Activated naive CD8-positive, alpha-beta T cell treated with anti-CD3 and anti-CD28 coated beads for 36 hours (primary cell): Measurements from ENCODE around the gene EYS. TPM values are rescaled to one million over a fixed set of nuclear protein-coding genes. Genes with fewer than 3 reads are reported as not detected.

ENCODE experiments used
- DNase-seq: peaks from one replicate; pipeline ENCODE4 v3.0.0; 2021
- H3K27ac Mint-ChIP-seq: one replicate; pipeline ENCODE4 v1.8.0; 2022; ENCODE audit warnings: mild to moderate bottlenecking, moderate library complexity, mixed read lengths
- H3K27me3 Mint-ChIP-seq: one replicate; pipeline ENCODE4 v1.8.0; 2022; ENCODE audit warnings: mild to moderate bottlenecking, mixed read lengths
- H3K36me3 Mint-ChIP-seq: one replicate; pipeline ENCODE4 v1.8.0; 2021; ENCODE audit warnings: mild to moderate bottlenecking, mixed read lengths
- H3K4me1 Mint-ChIP-seq: one replicate; pipeline ENCODE4 v1.8.0; 2021; ENCODE audit warnings: mixed read lengths
- H3K4me3 Mint-ChIP-seq: one replicate; pipeline ENCODE4 v1.8.0; 2022; ENCODE audit warnings: mild to moderate bottlenecking, moderate library complexity, mixed read lengths
- H3K9me3 Mint-ChIP-seq: one replicate; pipeline ENCODE4 v1.8.0; 2022; ENCODE audit warnings: mixed read lengths
- total RNA-seq, 2 experiments: library from RNA; stranded (reverse); gene quantifications; one replicate each; pipeline ENCODE4 v1.2.3, GENCODE V29; 2021

The EYS gene
- total RNA-seq, 2 experiments from 2014 or later = not detected

DNA sequence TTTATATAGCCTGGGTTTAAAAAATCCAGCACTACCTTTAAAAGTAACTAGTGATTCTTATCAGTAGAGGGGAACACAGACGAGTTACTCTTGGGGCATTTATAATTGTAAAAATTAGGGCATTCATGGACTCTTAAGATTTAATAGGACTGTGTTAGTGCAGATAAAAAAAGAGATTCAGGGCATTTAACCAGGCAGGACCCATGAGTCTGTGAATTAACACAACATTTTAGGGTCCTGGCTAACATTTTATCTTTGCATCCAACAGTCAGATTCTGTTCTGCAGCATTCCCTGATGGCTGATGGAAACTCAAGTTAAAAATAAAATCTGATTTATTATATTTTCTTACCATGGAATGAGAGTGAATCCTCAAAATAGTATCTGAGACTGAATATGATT lies 1297.1 kb downstream of the EYS start:
- Mint-ChIP-seq H3K4me3 (no peak overlapping the region), H3K27me3 (no peaks in the 10 kb centered on the region), H3K9me3 (peaks cover 10% of the 10 kb centered on the region), H3K27ac (no peak overlapping the region), H3K4me1 (no peaks in the 10 kb centered on the region), H3K36me3 (no peaks in the 10 kb centered on the region)
- no peak for DNase-seq

DNA sequence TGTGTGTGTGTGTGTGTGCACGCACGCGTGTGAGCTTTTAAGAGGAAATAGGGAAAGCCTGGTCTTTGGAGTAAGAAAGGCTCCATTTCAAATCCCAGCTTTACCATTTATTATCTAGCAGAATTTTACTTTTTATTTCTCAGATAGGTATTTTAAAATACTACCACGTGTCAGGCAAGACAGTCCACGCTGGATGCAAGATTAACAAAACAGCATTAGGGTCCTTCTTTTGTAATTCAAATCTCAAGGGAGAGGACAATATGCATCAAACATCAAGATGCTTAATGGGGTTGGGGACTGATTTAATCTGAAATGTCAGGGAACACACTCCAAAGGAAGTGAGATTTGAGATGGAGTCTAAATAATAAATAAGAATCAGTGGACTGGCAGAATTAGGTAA lies 1302.6 kb downstream of the EYS start:
- Mint-ChIP-seq H3K27ac (no peak overlapping the region), H3K36me3 (no peaks in the 10 kb centered on the region), H3K4me1 (no peaks in the 10 kb centered on the region), H3K4me3 (no peak overlapping the region), H3K27me3 (no peaks in the 10 kb centered on the region), H3K9me3 (peaks cover 9% of the 10 kb centered on the region)
- no peak for DNase-seq

GRCh38 chr6:64383277-64383676 lies 1323.7 kb downstream of the EYS start:
- H3K27ac Mint-ChIP-seq = no peak overlapping the region
- DNase-seq = no peak
- no peaks in the 10 kb centered on the region for H3K4me1 Mint-ChIP-seq
- H3K9me3 Mint-ChIP-seq = no peaks in the 10 kb centered on the region
- no peaks in the 10 kb centered on the region for H3K27me3 Mint-ChIP-seq
- no peaks in the 10 kb centered on the region for H3K36me3 Mint-ChIP-seq
- no peak overlapping the region for H3K4me3 Mint-ChIP-seq

DNA sequence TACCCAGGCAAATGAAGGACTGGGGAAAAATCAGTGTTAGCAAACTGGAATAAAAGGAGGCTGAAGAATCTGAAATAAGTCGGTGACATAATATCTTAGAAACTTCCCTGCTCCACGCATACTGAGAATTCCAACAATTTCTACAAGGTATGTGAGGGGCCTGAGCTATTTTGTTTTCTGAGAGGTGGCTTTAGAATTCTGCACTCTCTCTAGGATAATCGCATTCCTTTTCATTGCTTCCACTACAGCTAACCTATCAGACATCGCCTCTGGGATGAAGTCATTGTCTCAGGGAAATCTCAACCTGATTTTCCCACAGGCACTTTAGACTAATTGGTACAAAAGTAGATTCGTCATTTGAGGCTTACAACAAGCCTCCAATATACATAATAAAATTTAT lies 1330.6 kb downstream of the EYS start:
- H3K27me3 Mint-ChIP-seq = no peaks in the 10 kb centered on the region
- H3K36me3 Mint-ChIP-seq = no peaks in the 10 kb centered on the region
- peaks cover 10% of the 10 kb centered on the region for H3K9me3 Mint-ChIP-seq
- no peak overlapping the region for H3K4me3 Mint-ChIP-seq
- DNase-seq = no peak
- H3K27ac Mint-ChIP-seq = no peak overlapping the region
- no peaks in the 10 kb centered on the region for H3K4me1 Mint-ChIP-seq

DNA sequence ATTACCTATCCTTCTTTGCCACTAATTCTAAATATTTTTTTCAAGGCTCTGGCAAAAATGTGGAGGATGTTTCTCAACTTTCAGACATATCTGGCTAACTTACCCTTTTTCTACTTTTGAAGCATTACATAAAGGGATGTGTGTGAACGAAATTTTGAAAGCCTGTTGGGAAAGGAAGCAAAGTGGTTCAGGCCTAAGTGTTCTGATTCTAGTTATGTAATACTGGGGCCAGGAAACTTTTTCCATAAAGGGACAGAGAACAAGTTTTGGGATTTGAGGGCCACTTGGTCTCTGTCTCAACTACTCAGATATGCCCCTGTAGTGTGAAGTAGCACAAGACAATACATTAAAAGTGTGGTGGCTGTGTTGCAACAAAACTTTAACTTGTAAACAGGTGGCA lies 1349.6 kb downstream of the EYS start:
- Mint-ChIP-seq H3K36me3 (no peaks in the 10 kb centered on the region), H3K4me1 (no peaks in the 10 kb centered on the region), H3K27me3 (no peaks in the 10 kb centered on the region), H3K4me3 (no peak overlapping the region), H3K27ac (no peak overlapping the region), H3K9me3 (peaks cover 2% of the 10 kb centered on the region)
- DNase-seq = no peak

DNA sequence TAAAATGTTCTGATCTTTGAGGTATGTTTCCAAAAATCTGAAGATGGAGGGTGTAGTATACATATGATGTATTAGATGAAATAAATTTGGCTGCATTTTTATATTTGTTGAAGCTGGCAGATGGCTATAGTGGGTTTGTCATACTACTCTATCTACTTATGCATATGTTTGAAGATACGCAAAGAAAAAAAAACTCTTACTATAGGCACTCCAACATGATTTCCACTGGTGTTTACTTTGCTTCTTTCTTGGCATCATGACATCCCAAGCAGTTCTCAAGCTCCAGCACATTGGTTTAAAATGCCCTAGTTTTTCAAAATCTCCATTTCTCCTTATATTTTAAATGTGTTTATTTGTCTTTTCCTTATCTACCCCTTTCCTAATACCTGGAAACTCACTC lies 1359.6 kb downstream of the EYS start:
- no peaks in the 10 kb centered on the region for H3K27me3 Mint-ChIP-seq
- H3K4me3 Mint-ChIP-seq = no peak overlapping the region
- no peaks in the 10 kb centered on the region for H3K36me3 Mint-ChIP-seq
- H3K4me1 Mint-ChIP-seq = no peaks in the 10 kb centered on the region
- no peak overlapping the region for H3K27ac Mint-ChIP-seq
- no peak for DNase-seq
- peaks cover 4% of the 10 kb centered on the region for H3K9me3 Mint-ChIP-seq

- Mint-ChIP-seq H3K36me3 (no peaks in the 10 kb centered on the region), H3K27me3 (no peaks in the 10 kb centered on the region), H3K27ac (no peak overlapping the region), H3K9me3 (peaks cover 8% of the 10 kb centered on the region), H3K4me1 (no peaks in the 10 kb centered on the region), H3K4me3 (no peak overlapping the region)
- no peak for DNase-seq
Observed at GRCh38 chr6:64335195-64335594, 1371.8 kb downstream of the EYS start.

DNA sequence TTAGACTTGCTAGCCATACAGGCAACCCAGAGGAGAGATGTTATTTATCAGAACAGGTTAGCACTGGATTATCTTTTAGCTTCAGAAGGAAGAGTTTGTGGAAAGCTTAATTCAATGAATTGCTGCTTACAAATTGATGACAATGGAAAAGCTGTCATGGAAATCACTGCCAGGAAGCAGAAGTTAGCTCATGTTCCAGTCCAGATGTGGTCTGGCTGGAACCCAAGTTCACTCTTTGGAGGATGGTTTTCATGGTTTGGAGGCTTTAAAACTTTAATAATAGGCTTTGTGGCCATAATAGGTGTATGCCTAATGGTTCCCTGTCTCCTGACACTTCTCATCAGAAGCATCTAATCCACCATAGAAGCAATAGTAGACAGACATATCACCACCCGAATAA lies 1372.4 kb downstream of the EYS start:
- no peaks in the 10 kb centered on the region for H3K36me3 Mint-ChIP-seq
- no peak for DNase-seq
- H3K9me3 Mint-ChIP-seq = peaks cover 7% of the 10 kb centered on the region
- H3K4me3 Mint-ChIP-seq = no peak overlapping the region
- H3K27me3 Mint-ChIP-seq = no peaks in the 10 kb centered on the region
- no peak overlapping the region for H3K27ac Mint-ChIP-seq
- no peaks in the 10 kb centered on the region for H3K4me1 Mint-ChIP-seq

- DNase-seq = peak; percentile 24
- peaks cover 2% of the 10 kb centered on the region for H3K9me3 Mint-ChIP-seq
- no peak overlapping the region for H3K27ac Mint-ChIP-seq
- H3K4me3 Mint-ChIP-seq = no peak overlapping the region
- H3K4me1 Mint-ChIP-seq = no peaks in the 10 kb centered on the region
- H3K27me3 Mint-ChIP-seq = no peaks in the 10 kb centered on the region
- H3K36me3 Mint-ChIP-seq = no peaks in the 10 kb centered on the region
Observed at GRCh38 chr6:64330694-64331307, 1376.2 kb downstream of the EYS start.

GRCh38 chr6:64326939-64327338 lies 1380.1 kb downstream of the EYS start:
- no peaks in the 10 kb centered on the region for H3K4me1 Mint-ChIP-seq
- no peaks in the 10 kb centered on the region for H3K27me3 Mint-ChIP-seq
- DNase-seq = no peak
- peaks cover 2% of the 10 kb centered on the region for H3K9me3 Mint-ChIP-seq
- H3K36me3 Mint-ChIP-seq = no peaks in the 10 kb centered on the region
- no peak overlapping the region for H3K4me3 Mint-ChIP-seq
- no peak overlapping the region for H3K27ac Mint-ChIP-seq

- Mint-ChIP-seq H3K4me3 (no peak overlapping the region), H3K27ac (no peak overlapping the region), H3K27me3 (no peaks in the 10 kb centered on the region), H3K4me1 (no peaks in the 10 kb centered on the region), H3K36me3 (no peaks in the 10 kb centered on the region), H3K9me3 (peaks cover 2% of the 10 kb centered on the region)
- DNase-seq = no peak
Observed at GRCh38 chr6:64325093-64325492, 1381.9 kb downstream of the EYS start.

DNA sequence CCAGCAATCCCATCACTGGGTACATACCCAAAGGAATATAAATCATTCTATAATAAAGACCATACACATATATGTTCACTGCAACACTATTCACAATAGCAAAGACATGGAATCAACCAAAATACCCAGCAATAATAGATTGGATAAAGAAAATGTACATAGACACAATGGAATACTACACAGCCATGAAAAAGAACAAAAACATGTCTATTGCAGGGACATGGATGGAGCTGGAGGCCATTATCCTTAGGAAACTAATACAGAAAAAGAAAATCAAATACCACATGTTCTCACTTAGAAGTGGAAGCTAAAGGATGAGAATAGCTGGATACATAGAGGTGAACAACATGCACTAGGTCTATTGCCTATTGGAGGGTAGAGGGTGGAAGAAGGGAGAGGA lies 1396.8 kb downstream of the EYS start:
- no peak overlapping the region for H3K27ac Mint-ChIP-seq
- peaks cover 15% of the 10 kb centered on the region for H3K9me3 Mint-ChIP-seq
- no peak overlapping the region for H3K4me3 Mint-ChIP-seq
- H3K27me3 Mint-ChIP-seq = no peaks in the 10 kb centered on the region
- H3K36me3 Mint-ChIP-seq = no peaks in the 10 kb centered on the region
- H3K4me1 Mint-ChIP-seq = no peaks in the 10 kb centered on the region
- no peak for DNase-seq

DNA sequence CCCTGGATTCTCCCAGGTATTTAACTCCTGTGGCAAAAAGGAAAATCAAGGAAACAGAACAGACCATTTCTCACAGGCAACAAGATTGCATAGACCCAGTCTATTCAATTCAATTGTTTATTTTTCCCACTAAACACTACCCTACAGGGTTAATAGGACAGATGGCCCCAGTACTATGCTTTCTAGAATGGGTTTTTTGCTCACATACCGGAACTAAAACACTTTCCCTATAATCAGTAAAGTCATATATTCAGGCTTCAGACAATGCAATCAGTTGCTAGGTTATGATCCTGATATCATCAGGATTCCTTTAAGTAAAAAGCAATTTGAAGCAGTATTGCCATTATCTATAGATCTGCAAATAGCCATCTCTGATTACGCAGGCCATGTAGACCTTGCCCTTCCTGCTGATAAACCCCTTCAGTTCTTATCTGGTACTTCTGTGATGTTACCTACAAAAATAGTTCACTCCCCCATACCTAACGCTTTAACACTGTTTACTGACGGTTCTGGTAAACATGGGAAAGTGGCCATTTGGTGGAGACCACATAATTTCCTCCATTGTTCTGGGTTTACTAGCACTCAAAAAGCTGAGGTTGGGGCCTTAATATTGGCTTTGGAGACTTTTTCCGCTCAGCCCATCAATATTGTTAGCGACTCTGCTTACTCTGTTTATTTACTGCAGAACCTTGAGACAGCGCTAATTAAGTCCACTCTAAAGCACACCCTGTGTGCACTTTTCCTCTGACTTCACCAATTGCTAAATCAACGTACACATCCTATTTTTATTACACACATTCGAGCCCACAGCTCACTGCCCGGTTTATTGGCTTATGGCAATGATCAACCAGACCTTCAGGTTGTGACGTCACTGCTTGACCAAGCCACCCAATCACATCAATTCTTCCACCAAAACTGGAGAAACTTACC lies 1405.5 kb downstream of the EYS start:
- H3K36me3 Mint-ChIP-seq = no peaks in the 10 kb centered on the region
- H3K27me3 Mint-ChIP-seq = no peaks in the 10 kb centered on the region
- DNase-seq = no peak
- peaks cover 8% of the 10 kb centered on the region for H3K9me3 Mint-ChIP-seq
- H3K27ac Mint-ChIP-seq = no peak overlapping the region
- no peaks in the 10 kb centered on the region for H3K4me1 Mint-ChIP-seq
- no peak overlapping the region for H3K4me3 Mint-ChIP-seq

GRCh38 chr6:64299176-64299575 lies 1407.8 kb downstream of the EYS start:
- Mint-ChIP-seq H3K36me3 (no peaks in the 10 kb centered on the region), H3K4me3 (no peak overlapping the region), H3K27me3 (no peaks in the 10 kb centered on the region), H3K9me3 (peaks cover 7% of the 10 kb centered on the region), H3K4me1 (no peaks in the 10 kb centered on the region), H3K27ac (no peak overlapping the region)
- no peak for DNase-seq

DNA sequence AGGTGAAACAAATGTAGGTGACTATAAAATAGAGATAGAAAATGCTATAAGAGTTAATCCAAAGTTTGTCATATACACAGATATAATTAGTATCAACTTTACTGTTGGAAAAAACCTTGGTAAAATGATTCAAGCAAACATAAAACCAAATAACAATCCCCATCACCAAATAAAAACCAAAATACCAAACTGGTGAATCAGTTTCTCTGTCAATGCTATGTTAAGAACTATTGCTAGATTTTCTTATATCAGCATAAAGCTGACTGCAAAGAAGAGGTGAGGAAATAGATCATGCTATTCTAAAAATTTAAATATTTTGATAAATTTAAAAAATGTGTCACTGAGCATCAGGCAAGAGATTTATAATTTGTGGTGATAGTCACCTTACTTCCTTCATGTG lies 1413.0 kb downstream of the EYS start:
- H3K4me3 Mint-ChIP-seq = no peak overlapping the region
- DNase-seq = no peak
- no peak overlapping the region for H3K27ac Mint-ChIP-seq
- H3K4me1 Mint-ChIP-seq = no peaks in the 10 kb centered on the region
- H3K9me3 Mint-ChIP-seq = peaks cover 1% of the 10 kb centered on the region
- H3K27me3 Mint-ChIP-seq = no peaks in the 10 kb centered on the region
- H3K36me3 Mint-ChIP-seq = no peaks in the 10 kb centered on the region

DNA sequence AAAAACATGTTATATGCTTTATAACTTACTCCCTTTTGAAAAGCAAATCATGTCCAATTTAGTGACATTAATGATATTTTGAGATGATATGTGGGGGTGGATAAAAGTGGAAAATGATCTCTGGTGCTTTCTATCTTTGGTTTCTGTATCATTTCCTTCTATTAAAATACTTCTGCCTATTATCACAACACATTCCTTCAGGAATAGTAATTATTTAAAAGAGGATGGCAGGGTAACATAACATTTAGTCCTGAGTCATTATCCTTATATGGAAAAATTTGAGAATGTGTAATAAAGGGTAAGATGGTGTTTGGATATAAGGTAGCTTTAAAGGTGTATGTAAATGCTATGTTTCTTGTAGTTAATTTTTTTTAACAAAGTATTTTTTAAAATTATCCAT lies 1413.7 kb downstream of the EYS start:
- H3K27ac Mint-ChIP-seq = no peak overlapping the region
- no peaks in the 10 kb centered on the region for H3K27me3 Mint-ChIP-seq
- no peaks in the 10 kb centered on the region for H3K4me1 Mint-ChIP-seq
- no peak for DNase-seq
- H3K4me3 Mint-ChIP-seq = no peak overlapping the region
- H3K9me3 Mint-ChIP-seq = peaks cover 1% of the 10 kb centered on the region
- no peaks in the 10 kb centered on the region for H3K36me3 Mint-ChIP-seq
